HG03469 (cell line): ENCODE data around the gene OBP2B.
"Not testable (repeated sequence)": the region's sequence is repeated elsewhere in the genome, so short reads cannot be mapped to it uniquely, and the experiment has no call there.

Experiments
- ATAC-seq: cut with Tn5 transposase; IDR thresholded peaks from one replicate; pipeline ENCODE4 v1.9.1; 2021; ENCODE audit warnings: mild to moderate bottlenecking, moderate library complexity, moderate number of reproducible peaks; ENCODE audit not compliant: unreplicated experiment

Gene OBP2B

DNA sequence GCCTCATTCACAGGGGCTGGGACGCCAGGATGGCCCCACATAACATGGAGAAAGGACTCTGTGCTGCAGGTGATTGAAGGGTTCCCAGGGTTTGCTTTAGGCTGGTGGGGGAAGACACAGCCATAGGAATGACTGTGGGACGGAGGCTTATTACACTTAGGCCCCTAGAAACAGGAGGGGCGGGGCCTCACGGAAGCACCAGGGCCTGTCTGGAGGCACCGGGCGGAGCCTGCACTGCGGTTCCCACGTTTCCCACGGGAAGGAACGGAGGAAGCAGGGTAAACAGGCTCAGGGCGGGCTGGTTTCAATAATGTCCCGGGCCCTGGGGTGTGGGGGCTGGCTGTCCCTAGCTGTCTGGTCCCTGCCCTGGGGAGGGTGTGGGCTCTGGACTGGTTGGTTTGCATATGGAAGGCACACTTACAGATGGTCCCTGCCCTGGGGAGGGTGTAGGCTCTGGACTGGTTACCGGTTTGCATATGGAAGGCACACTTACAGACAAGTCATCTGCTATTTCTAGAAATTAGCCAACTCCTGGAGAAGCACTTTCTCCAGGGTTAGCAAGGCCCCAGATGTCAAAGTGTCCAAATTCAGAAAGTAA is 14.2 kb upstream of the OBP2B start:
- not testable (repeated sequence) for ATAC-seq

DNA sequence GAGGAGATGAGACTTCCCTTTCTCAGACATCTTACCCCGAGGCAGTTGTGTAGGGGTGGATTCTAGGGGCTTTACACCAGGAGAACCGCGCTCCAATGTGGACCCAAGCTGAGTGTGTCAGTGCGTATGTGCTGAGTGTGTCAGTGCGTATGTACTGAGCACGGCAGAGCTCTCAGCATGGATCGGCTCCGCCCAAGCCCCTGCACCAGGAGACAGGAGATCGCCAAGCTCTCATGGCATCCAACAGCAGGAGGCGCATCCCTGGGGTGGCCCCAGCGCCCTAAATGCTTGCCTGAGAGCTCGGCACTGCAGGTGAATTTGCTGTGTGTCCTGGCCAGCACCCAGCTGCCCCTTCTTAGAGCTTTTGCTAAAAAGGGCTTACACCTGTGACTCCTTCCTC is 12.9 kb upstream of the OBP2B start:
- ATAC-seq: not testable (repeated sequence)

DNA sequence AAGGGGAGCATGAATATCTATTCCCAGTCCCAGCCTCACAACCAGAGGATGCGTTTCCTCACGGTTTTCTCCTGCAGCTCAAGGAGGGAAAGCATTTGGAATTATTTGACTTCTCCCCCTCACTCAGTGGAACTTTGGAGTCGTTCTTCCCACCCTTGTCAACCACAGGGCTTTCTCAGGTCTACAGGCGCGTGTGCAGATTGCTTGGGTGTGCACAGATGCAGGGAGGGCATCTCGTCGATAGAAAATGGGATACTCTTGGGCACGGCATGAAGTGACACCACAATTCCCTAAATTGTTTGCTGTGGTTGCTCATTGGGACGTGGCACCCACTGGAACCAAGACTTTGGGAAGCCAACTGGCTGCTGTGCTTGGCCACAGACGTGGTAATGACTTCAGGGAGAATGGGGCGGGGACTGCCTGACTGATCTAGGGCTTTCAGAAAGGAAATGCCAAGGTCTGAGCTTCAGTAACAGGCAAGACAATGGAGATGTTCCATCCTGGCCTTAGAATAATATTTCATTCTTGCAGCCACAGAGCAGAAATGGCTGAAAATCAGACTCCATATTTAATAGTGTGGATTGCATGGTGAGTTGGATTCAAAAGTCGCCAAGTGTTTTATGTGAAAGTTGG is 12.2 kb upstream of the OBP2B start:
- ATAC-seq: no peak

GRCh38 chr9:133218049-133218975 is 9.3 kb upstream of the OBP2B start:
- ATAC-seq: not testable (repeated sequence)

DNA sequence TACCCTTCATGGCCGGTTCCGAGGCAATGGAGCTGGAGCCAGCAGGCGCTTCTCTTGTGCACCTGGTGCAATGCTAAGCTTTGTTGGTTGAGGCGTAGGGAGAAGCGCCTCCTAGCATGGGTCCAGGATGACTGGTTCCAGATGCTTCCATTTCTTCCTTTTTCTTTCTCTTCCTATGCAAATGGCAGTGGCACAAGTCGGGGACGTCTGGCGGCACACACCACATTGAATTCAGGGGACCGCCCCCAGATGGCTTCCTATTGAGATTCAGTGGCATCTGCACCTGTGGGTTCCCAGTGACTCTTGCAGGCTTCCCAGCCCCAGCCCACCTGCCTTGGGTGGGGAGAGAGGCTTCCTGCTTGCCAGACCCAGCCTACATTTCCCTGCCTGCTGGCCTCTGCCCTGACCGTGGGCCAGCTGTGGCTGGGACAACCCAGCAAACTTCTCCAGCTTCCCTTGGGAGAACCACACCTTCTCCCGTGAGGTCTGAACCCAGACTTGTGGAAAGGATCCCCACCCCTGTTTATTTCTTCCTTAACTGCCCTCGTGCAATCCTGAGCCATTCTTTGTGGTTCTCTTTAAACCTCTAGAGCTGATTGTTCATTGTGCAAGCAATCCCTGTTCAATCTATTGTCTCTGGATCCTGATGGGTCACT is 8.4 kb upstream of the OBP2B start:
- ATAC-seq: not testable (repeated sequence)

DNA sequence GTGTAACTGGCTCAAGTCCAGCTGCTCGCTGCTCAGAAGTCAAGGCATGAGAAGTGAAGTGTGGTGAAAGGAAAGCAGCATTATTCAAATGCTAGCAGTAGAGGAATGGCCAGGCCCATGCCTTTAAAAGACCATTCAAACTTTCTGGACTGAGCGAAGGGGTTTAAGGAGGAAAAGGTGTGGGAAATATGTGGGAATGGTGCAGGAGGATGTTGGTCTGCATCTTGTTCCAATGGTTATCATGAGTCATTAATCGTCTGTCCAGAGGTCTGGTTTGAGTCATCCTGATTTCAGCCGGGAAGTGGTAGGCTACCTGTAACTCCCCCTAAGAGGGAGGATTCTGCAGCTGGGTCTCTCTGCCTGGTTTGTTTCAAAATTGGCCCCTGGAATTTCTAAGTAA is 5.2 kb upstream of the OBP2B start:
- not testable (repeated sequence) for ATAC-seq

GRCh38 chr9:133210609-133211008 is 1.6 kb upstream of the OBP2B start:
- ATAC-seq: no peak

DNA sequence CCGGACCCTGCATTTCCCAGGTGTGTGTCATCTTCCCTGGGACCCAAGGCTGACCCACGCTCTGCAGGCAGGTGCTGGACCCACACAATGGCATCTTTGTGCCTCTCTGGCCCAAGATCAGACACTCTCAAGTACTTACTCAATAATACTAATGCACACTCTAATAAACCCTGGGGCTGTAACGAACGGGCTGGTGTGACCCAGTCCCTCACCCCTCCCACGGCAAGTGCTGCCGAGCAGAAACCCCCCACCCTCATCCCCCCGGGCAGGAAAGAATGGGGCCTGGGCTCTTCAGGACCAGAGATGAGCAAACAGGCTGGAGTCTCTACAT is 1.1 kb upstream of the OBP2B start:
- no peak for ATAC-seq

- not testable (repeated sequence) for ATAC-seq
Observed at GRCh38 chr9:133209327-133210201, 514 bp upstream of the OBP2B start.

DNA sequence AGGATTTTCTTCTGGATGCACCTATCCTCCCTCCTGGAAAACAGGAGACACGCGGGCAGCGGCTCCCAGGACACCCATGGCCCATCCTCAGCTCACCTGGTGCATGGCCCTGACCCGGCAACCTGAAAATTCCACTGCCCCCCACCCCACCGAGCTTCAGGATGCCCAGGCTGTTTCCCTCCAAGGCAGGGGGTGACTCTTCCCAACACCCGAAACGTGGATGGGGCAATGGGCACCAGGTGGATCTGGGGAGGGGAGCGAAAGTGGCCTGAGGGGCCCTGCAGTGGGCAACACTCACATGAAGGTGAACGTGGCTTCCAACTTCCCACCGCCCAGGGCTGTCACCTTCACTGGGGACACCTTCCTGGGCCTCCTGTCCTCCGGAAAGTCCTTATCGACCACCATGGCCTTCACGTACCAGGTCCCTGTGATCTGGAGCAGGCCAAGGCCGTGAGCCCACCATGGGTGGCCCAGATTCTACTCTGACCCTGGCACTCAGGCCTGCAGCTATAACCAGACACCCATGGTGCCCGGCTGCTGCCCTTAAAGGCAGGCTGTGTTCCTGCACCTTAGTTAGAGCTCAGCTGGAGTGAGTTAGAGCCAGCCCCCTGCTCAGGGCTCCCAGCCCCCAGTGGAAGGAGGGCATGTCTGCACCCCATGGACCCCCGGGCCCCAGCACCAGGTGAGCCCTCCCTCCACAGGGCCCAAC is 725 bp downstream of the OBP2B start:
- ATAC-seq: not testable (repeated sequence)

GRCh38 chr9:133207540-133208170 is 1.4 kb downstream of the OBP2B start:
- ATAC-seq: no peak

DNA sequence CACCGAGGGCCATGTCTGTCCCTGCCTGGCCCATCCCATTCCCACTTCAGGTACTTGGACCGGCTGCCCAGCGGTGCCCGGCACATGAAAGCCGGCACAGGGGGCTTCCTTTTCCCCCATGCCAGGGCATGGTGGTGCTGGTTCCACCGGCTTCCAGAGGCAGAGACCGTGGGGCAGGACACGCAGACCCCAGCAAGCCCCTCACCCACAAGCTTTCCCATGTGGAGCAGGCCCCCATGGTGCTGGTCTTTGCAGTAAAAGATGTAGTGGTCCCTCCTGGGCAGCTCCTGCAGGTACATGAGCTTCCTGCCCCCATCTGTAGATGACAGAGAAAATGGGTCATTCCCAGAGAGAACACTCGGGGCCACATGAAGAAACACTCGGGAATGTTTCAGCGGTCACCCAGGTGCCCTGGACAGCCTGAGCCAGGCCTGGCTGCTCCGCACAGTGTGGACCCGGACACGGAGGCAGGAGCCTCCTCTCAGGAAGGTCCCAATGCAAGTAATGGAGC is 2.0 kb downstream of the OBP2B start:
- no peak for ATAC-seq

GRCh38 chr9:133205996-133206931 is 2.8 kb downstream of the OBP2B start:
- no peak for ATAC-seq

DNA sequence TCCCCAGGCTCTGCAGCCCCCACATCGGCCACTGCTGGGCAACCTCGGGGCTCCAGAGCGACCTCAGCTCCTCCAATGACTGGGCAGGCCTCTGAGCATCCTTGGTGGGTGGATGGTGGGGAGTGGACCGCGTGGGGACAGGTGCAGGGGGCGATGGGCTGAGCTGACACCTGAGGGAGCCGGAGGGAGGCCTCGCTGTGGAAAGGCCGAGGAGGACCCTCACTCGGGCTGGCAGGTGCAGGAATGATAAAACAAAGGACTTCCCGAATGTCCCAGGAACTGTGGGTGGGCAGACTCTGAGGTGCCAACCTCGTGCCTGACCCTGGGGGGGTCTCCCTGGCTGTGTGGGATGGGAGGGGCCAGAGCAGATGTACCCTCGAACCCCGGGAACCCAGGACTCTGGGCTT is 3.6 kb downstream of the OBP2B start:
- ATAC-seq: not testable (repeated sequence)

GRCh38 chr9:133204993-133205336 is 4.1 kb downstream of the OBP2B start:
- ATAC-seq: no peak

GRCh38 chr9:133204335-133204992 is 4.6 kb downstream of the OBP2B start:
- no peak for ATAC-seq

- no peak for ATAC-seq
Observed at GRCh38 chr9:133203506-133204075, 5.5 kb downstream of the OBP2B start.
